Smooth muscle cell (in vitro differentiated cells): ENCODE data around the gene NCBP3. TPM values are rescaled to one million over a fixed set of nuclear protein-coding genes. Genes with fewer than 3 reads are reported as not detected.

Experiments
- DNase-seq: peaks from one replicate; lab custom pipeline; 2025; ENCODE audit not compliant: unreplicated experiment; lab: John Stamatoyannopoulos, UW
- H2AFZ ChIP-seq: fragments of 200-600 bp; sonication (generic); 2 replicates; pipeline ENCODE4 v1.6.0; 2016; ENCODE audit warnings: antibody characterized with exemption, low read depth, mild to moderate bottlenecking
- H3F3A ChIP-seq: fragments of 200-600 bp; sonication (generic); 2 replicates; pipeline ENCODE4 v1.6.0; 2017; ENCODE audit warnings: antibody characterized with exemption, low read depth
- H3K27ac ChIP-seq: fragments of 200-600 bp; sonication (generic); 2 replicates; pipeline ENCODE4 v1.5.1; 2016; ENCODE audit warnings: low read depth, mild to moderate bottlenecking
- H3K27me3 ChIP-seq: fragments of 200-600 bp; sonication (generic); 2 replicates; pipeline ENCODE4 v1.6.1; 2016; ENCODE audit warnings: low read depth, mild to moderate bottlenecking
- H3K36me3 ChIP-seq: fragments of 200-600 bp; sonication (generic); 2 replicates; pipeline ENCODE4 v1.5.1; 2016; ENCODE audit warnings: low read depth
- H3K4me1 ChIP-seq: fragments of 200-600 bp; sonication (generic); 2 replicates; pipeline ENCODE4 v1.5.1; 2016; ENCODE audit warnings: low read depth
- H3K4me2 ChIP-seq: fragments of 200-600 bp; sonication (generic); 2 replicates; pipeline ENCODE4 v1.6.0; 2016; ENCODE audit warnings: mild to moderate bottlenecking
- H3K4me3 ChIP-seq: fragments of 200-600 bp; sonication (generic); 2 replicates; pipeline ENCODE4 v1.5.1; 2016; ENCODE audit warnings: mild to moderate bottlenecking
- H3K79me2 ChIP-seq: fragments of 200-600 bp; sonication (generic); 2 replicates; pipeline ENCODE4 v1.6.0; 2016; ENCODE audit warnings: low read depth, mild to moderate bottlenecking
- H3K9ac ChIP-seq: fragments of 200-600 bp; sonication (generic); 2 replicates; pipeline ENCODE4 v1.6.0; 2016; ENCODE audit warnings: low read depth
- H3K9me3 ChIP-seq: fragments of 200-600 bp; sonication (generic); replicated peaks from 2 replicates; pipeline ENCODE4 v1.5.1; 2016; ENCODE audit warnings: low read depth
- H4K20me1 ChIP-seq: fragments of 200-600 bp; sonication (generic); 2 replicates; pipeline ENCODE4 v1.6.0; 2016; ENCODE audit warnings: low read depth
- CTCF ChIP-seq: fragments of 200-600 bp; sonication (generic); IDR thresholded peaks from 2 replicates; pipeline ENCODE4 v1.5.1; 2017; ENCODE audit warnings: borderline replicate concordance, mild to moderate bottlenecking, antibody characterized with exemption; ENCODE audit not compliant: insufficient read depth, poor library complexity, severe bottlenecking
- WGBS: methylation state at CpG from one replicate; pipeline ENCODE4 v1.1.7; 2016; ENCODE audit warnings: low lambda C conversion rate; 5-methylcytosine and 5-hydroxymethylcytosine counted together
- polyA plus RNA-seq: library from polyadenylated mRNA; unstranded; fragments of >200 nt; fragmentation: Nextera tagmentation; extraction: Ambion mirVana; gene quantifications from 2 replicates; pipeline ENCODE4 v1.2.1, GENCODE V29; 2016
- total RNA-seq: library from RNA; depleted of rRNA; stranded (reverse); fragments of >200 nt; gene quantifications from 2 replicates; pipeline ENCODE4 v1.2.3, GENCODE V29; 2014

NCBP3 gene
- total and polyA plus RNA-seq, 2 experiments from 2014 or later: 28.3 to 30.7 TPM

DNA sequence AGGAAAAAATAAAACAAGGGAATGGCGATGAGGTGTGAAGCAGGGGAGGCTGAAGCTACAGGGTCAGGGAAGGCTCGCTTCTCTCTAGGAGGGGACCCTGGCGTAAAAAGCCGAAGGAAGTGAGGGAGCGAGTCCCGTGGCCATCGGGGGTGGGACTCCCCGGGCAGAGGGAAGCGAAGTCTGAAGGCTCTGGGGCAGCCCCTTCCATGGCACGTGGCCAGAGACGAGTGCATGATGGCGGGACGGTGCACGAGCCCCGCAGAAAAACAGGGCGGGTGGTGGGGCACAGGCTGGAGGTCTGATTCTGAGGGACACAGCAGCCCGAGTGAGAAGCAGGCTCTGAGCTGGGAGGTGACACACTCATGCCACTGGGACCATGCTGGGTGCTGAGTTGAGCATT, 21.1 kb upstream of the NCBP3 start:
- Histone ChIP-seq H3K4me2 (no peak overlapping the region), H3K27me3 (no peaks in the 10 kb centered on the region), H3K4me1 (no peaks in the 10 kb centered on the region), H3F3A (no peaks in the 10 kb centered on the region), H3K79me2 (no peaks in the 10 kb centered on the region), H3K9me3 (no peaks in the 10 kb centered on the region), H3K36me3 (no peaks in the 10 kb centered on the region), H3K9ac (no peak overlapping the region), H3K4me3 (no peak overlapping the region), H2AFZ (no peak overlapping the region), H4K20me1 (no peaks in the 10 kb centered on the region), H3K27ac (no peak overlapping the region)
- DNase-seq: no peak
- WGBS: 94% methylated on average over 17 of the region's 17 CpGs
- no peak for TF ChIP-seq CTCF

DNA sequence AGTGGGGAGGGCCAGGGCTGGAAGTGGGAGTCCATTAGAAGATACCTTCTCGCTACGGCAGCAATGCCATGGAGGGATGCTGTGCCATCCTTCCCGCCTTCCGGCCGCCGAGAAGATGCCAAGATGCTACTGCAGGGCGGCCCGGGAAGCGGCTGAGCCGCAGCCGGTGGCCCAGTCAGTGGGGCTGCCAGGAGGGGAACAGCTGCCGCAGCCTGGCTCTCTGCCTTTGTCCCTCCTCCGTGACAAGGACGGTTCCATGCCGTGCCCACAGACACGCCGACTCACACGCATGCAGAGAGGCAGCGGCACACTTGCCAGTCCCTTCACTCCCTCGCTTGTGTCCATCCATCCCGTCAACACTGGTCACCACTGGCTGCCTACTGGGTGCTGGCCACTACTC, 20.2 kb upstream of the NCBP3 start:
- DNase-seq: no peak
- Histone ChIP-seq H3F3A (no peaks in the 10 kb centered on the region), H3K27ac (no peak overlapping the region), H2AFZ (no peak overlapping the region), H3K4me2 (no peak overlapping the region), H3K9ac (no peak overlapping the region), H4K20me1 (no peaks in the 10 kb centered on the region), H3K27me3 (no peaks in the 10 kb centered on the region), H3K4me1 (no peaks in the 10 kb centered on the region), H3K36me3 (no peaks in the 10 kb centered on the region), H3K9me3 (no peaks in the 10 kb centered on the region), H3K79me2 (no peaks in the 10 kb centered on the region), H3K4me3 (no peak overlapping the region)
- no peak for TF ChIP-seq CTCF
- 99% methylated on average over 13 of the region's 21 CpGs for WGBS

GRCh38 chr17:3865176-3865575, 19.1 kb upstream of the NCBP3 start:
- Histone ChIP-seq H3K4me3 (no peak overlapping the region), H2AFZ (no peak overlapping the region), H3K4me1 (no peaks in the 10 kb centered on the region), H3K4me2 (no peak overlapping the region), H3K27me3 (no peaks in the 10 kb centered on the region), H4K20me1 (no peaks in the 10 kb centered on the region), H3F3A (no peaks in the 10 kb centered on the region), H3K36me3 (no peaks in the 10 kb centered on the region), H3K9ac (no peak overlapping the region), H3K79me2 (no peaks in the 10 kb centered on the region), H3K27ac (no peak overlapping the region), H3K9me3 (no peaks in the 10 kb centered on the region)
- no peak for DNase-seq
- TF ChIP-seq CTCF: no peak
- 80% methylated on average over 8 of the region's 8 CpGs for WGBS

DNA sequence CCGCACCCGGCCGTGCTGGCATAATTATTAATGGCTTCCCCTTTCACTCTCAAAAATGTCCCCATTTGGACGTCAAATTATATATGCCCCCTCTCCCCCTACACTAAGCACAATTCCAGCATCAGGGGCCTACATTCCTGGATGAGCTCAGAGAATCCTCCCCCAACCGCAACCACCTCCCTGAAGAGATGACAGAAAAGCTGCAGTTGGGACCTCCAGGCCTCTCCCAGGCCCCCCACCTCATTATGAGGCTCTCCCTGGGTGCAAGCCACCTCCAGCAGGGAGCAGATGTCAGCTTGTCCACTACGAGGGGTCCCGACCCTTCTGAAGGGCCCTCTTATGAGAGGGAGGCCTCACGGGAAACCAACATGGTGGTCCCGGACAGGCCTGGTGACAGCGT, 18.5 kb upstream of the NCBP3 start:
- H3K4me2 ChIP-seq: no peak overlapping the region
- WGBS: 93% methylated on average over 10 of the region's 10 CpGs
- H3K9ac ChIP-seq: no peak overlapping the region
- no peak overlapping the region for H3K4me3 ChIP-seq
- H3K79me2 ChIP-seq: no peaks in the 10 kb centered on the region
- H3K36me3 ChIP-seq: no peaks in the 10 kb centered on the region
- DNase-seq: no peak
- H3K27ac ChIP-seq: no peak overlapping the region
- H2AFZ ChIP-seq: no peak overlapping the region
- H3K4me1 ChIP-seq: no peaks in the 10 kb centered on the region
- no peak for TF ChIP-seq CTCF
- H3K9me3 ChIP-seq: no peaks in the 10 kb centered on the region
- H4K20me1 ChIP-seq: no peaks in the 10 kb centered on the region
- no peaks in the 10 kb centered on the region for H3F3A ChIP-seq
- H3K27me3 ChIP-seq: no peaks in the 10 kb centered on the region
